Measurements from ENCODE around the gene TRIM28. TPM values are rescaled to one million over a fixed set of nuclear protein-coding genes. Genes with fewer than 3 reads are reported as not detected.

TRIM28 gene
- total and polyA plus RNA-seq, 9 of the 15 experiments (the other 6 are each of a cell fraction or from before 2014, with no cell fraction given): 12.1 to 797 (median 490) TPM

DNA sequence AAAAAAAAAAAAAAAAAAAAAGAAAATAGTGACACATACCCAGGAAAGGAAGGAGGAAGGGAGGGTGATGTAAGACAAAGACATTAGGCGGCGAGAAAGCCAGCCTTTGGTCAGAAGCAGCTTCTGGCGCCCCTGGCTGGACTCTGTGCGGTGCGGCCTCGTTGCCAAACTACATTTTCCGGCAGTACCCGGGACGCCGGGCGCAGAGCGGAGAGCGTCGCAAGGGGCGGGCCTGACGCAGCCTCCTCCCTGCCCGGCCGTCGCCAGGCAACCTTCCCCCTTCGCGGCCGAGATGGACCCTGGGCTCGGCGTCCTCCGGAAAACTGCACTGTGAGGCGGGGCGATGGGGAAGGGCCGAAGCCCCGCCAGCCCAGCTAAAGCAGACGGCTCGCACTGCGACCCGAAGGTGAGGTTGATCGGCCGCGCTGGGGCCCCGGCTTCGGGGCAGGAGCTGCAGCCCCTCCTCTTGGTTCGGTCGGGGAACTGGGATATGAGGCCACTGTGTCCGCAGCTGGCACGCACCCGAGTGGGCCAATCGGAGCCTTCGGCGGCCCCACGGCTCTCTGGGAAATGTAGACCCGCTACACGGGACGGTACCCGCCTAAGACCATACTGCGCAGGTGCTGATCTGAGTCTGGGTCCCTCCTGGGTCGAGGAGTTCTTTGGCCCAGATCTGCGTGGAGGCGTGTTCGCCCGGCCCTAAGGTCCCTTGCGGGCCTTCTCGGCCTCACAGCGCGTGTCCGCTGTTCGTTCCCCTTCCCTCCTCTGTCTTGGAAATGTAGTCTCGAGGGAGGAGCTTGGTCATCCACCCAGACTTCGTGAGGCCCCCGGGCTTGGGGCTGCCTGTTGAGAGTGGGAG lies 31.5 kb downstream of the TRIM28 start (continued):
- TF ChIP-seq, protein P1, sequence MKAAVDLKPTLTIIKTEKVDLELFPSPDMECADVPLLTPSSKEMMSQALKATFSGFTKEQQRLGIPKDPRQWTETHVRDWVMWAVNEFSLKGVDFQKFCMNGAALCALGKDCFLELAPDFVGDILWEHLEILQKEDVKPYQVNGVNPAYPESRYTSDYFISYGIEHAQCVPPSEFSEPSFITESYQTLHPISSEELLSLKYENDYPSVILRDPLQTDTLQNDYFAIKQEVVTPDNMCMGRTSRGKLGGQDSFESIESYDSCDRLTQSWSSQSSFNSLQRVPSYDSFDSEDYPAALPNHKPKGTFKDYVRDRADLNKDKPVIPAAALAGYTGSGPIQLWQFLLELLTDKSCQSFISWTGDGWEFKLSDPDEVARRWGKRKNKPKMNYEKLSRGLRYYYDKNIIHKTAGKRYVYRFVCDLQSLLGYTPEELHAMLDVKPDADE (conservative IDR thresholded peaks at IDR 0.05; ENCODE audit: control insufficient read depth, low read depth, low read length): peak; percentile 95
- TF ChIP-seq ZNF140 (CRISPR knock-in tag; IDR thresholded peaks at IDR 0.05) (no peak), ZNF830 (CRISPR knock-in tag; IDR thresholded peaks at IDR 0.05) (0 out of 2 replicates have a peak, but pooled peaks have one; percentile 13), NR2C2 (CRISPR knock-in tag; IDR thresholded peaks at IDR 0.05) (0 out of 2 replicates have a peak, but pooled peaks have one; percentile 21), NR2C2 (tag; IDR thresholded peaks at IDR 0.05) (peak; percentile 76), HNRNPH1 (optimal IDR thresholded peaks at IDR 0.05; ENCODE audit: low read depth, low read length) (no peak), CXXC5 (CRISPR knock-in tag; IDR thresholded peaks at IDR 0.05) (peak; percentile 96), RBM14 (IDR thresholded peaks at IDR 0.05; ENCODE audit: borderline replicate concordance, insufficient read depth, low read depth, low read length) (no peak), EHMT2 (IDR thresholded peaks at IDR 0.05) (no peak), KAT2B (IDR thresholded peaks at IDR 0.05; ENCODE audit: low read depth, low read length) (no peak), ZNF431 (CRISPR knock-in tag; IDR thresholded peaks at IDR 0.05) (no peak), PHB2 (IDR thresholded peaks at IDR 0.05; ENCODE audit: low read depth) (no peak), TRIM24 (IDR thresholded peaks at IDR 0.05) (no peak), ZBTB1 (CRISPR knock-in tag; IDR thresholded peaks at IDR 0.05; ENCODE audit: borderline replicate concordance, low read depth) (no peak; the same call in 1 of the 2 replicates), NFRKB (IDR thresholded peaks at IDR 0.05; ENCODE audit: low read depth) (no peak; the same call in 1 of the 2 replicates), ZNF23 (CRISPR knock-in tag; IDR thresholded peaks at IDR 0.05) (no peak), DACH1 (IDR thresholded peaks at IDR 0.05; ENCODE audit: partially characterized antibody) (no peak), ESRRB (CRISPR knock-in tag; IDR thresholded peaks at IDR 0.05; ENCODE audit: borderline replicate concordance) (no peak), RB1 (IDR thresholded peaks at IDR 0.05; ENCODE audit: low read depth) (peak; percentile 48; the same call in 1 of the 2 replicates), TOE1 (IDR thresholded peaks at IDR 0.05; ENCODE audit: borderline replicate concordance) (no peak), TOE1 (CRISPR knock-in tag; IDR thresholded peaks at IDR 0.05; ENCODE audit: borderline replicate concordance, low read depth) (no peak)
- TF ChIP-seq, protein P2, sequence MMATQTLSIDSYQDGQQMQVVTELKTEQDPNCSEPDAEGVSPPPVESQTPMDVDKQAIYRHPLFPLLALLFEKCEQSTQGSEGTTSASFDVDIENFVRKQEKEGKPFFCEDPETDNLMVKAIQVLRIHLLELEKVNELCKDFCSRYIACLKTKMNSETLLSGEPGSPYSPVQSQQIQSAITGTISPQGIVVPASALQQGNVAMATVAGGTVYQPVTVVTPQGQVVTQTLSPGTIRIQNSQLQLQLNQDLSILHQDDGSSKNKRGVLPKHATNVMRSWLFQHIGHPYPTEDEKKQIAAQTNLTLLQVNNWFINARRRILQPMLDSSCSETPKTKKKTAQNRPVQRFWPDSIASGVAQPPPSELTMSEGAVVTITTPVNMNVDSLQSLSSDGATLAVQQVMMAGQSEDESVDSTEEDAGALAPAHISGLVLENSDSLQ (IDR thresholded peaks at IDR 0.05): peak; percentile 18

Data from K562 (cell line).